ENCODE results near the gene B4GALT6.

B4GALT6 gene

GRCh38 chr18:31686986-31687928 is 2.9 kb upstream of the B4GALT6 start:
- no peak for DNase-seq (ENCODE audit: low spot score)

DNA sequence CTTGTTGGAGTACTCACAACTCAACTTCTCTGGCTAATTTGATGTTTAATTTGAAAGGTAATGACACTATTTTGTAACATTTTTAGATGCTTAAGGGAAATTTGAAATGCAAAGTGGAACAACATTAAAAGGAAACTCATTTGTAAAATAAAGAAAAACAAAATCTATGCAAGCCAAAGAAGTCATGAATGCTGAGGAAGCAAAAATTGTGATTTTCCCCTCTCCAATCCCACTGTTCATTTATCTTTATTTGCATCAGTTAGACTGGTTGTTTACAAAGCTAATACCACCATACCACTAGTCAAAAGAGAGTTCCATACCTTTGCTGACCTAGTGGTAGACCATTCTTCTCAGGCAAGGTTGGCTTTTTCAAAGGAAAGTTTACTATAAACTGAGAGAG is 2.2 kb upstream of the B4GALT6 start:
- no peak for DNase-seq (ENCODE audit: low spot score)

GRCh38 chr18:31685097-31686082 is 1.0 kb upstream of the B4GALT6 start:
- peak; percentile 93 for DNase-seq (ENCODE audit: low spot score)

GRCh38 chr18:31683968-31684278 is 458 bp downstream of the B4GALT6 start:
- no peak for DNase-seq (ENCODE audit: low spot score)

- DNase-seq (ENCODE audit: low spot score), result no peak
These were observed 1.3 kb downstream of the B4GALT6 start for GRCh38 chr18:31683106-31683505.

DNA sequence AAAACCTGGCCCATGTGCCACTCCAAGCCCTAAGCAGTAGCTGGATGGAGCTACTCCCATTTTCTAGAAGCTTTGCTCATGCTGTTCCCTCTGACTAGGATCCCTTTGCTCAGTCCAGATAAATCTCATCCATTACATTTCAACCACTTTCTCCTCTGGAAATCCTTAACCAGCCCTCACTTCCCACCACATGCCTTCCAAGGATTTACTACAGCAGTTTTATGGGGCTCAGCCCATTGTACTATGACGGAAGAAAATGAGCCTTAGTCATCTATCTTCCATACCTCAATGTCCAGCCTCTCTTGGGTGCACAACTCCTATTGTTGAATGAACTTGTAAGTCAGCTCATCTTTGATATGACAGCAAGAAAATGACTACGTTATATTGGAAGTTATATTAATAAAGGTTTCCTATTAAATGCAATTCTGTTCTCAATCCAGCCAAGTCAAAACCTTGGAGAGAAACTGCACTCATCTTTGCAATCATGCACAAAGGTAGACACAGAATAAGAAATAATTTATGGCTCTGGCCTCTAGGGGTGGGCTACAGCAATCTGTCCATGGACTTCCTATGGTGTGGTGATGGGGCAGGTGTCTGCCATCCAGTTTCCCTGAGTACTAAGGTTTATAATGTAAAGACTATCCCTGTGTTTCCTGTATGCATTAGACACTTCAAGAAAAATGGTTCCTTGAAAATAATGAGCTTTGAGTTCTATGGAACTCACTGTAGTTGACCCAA is 3.4 kb downstream of the B4GALT6 start:
- peak; percentile 33 for DNase-seq (ENCODE audit: low spot score)

- DNase-seq (ENCODE audit: low spot score), result no peak
These were observed 4.0 kb downstream of the B4GALT6 start for GRCh38 chr18:31680433-31680811.

GRCh38 chr18:31679791-31680432 is 4.5 kb downstream of the B4GALT6 start:
- no peak for DNase-seq (ENCODE audit: low spot score)

GRCh38 chr18:31679133-31679742 is 5.1 kb downstream of the B4GALT6 start:
- no peak for DNase-seq (ENCODE audit: low spot score)

GRCh38 chr18:31678425-31678824 is 6.0 kb downstream of the B4GALT6 start:
- no peak for DNase-seq (ENCODE audit: low spot score)

DNA sequence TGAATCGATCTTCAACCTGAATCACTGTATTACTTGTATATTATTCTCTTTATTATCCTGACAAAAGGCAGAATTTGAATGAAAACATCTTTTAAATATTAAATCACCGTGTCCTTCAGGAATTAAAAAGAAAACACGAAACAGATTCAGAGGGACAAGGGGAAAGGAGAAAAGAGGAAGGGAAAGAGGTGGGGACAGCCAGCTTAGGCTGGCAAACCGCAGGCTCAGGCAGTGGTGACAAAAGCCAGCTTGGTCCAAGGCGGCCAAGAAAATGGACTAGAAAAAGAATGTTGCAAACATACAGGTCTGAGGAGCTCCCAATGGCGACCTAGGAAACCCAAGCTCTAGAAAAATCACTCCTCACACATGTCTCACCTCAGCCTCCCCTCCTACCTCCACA is 6.8 kb downstream of the B4GALT6 start:
- no peak for DNase-seq (ENCODE audit: low spot score)

DNA sequence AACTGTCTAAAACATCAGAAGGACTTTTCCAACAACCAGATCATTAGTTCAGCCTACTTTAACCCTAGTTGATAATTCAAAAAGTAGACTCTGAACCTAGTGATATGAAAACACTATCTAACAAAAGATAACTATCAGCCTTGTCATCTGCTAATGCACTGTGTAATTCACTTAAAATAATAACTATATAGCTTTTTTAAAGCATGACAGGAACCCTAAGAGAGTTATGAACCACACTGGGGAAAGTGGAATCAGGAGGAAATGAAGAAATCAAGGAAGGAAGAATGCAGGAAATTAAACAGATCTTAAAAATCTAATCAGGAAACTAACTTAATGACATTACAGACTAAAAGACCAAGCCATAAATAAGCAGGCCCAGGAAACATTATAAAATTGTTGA is 9.0 kb downstream of the B4GALT6 start:
- no peak for DNase-seq (ENCODE audit: low spot score)

DNA sequence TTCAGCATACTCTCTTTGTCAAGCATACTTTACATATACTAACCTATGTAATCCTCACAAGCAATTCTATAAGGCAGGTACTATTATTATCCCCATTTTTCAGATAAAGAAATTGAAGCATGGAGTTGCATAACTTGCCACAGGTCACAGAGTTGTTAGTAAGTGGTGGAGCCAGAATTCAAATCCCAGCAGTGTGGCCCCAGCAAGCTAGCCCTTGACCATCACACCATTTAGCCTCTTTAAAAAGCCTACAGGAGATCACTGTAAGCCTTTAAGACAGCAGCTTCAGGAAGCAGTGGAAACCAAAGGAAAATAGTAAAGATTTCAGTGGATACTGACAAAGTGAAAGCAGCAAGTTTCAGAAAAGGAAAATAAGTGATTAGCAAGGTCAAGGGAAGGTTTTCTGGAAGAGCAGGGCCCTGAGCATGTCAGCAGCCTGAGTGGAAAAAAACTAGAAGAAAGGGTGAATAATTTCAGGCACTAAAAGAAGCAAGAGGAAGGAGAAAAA is 11.7 kb downstream of the B4GALT6 start:
- no peak for DNase-seq (ENCODE audit: low spot score)

- DNase-seq (ENCODE audit: low spot score), result no peak
These were observed 12.4 kb downstream of the B4GALT6 start for GRCh38 chr18:31671951-31672350.

- no peak for DNase-seq (ENCODE audit: low spot score)
These were observed 14.8 kb downstream of the B4GALT6 start for GRCh38 chr18:31669541-31669940.

GRCh38 chr18:31667185-31667584 is 17.2 kb downstream of the B4GALT6 start:
- DNase-seq (ENCODE audit: low spot score), result no peak

- DNase-seq (ENCODE audit: low spot score), result no peak
These were observed 18.3 kb downstream of the B4GALT6 start for GRCh38 chr18:31666055-31666454.

DNA sequence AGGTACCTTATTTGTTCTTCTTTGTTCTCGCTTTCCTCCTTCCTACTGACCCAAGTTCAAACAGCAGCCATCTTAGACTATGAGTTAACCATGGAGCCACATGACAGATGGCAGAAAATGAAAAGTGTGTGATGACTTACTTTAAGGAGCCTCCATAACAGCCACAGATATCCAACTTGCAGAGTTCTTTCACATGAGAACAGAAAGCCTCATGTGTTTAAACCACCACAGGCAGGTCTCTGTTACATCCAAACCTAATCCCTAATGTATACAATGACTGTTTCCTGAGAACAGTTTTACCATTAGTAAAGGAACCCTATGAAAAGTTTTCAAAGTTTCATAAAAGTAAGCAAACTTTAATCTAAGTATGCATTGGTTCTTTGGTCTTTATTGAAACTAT is 20.3 kb downstream of the B4GALT6 start:
- no peak for DNase-seq (ENCODE audit: low spot score)

GRCh38 chr18:31661965-31662364 is 22.4 kb downstream of the B4GALT6 start:
- no peak for DNase-seq (ENCODE audit: low spot score)

- DNase-seq (ENCODE audit: low spot score), result no peak
These were observed 23.6 kb downstream of the B4GALT6 start for GRCh38 chr18:31660763-31661162.

DNA sequence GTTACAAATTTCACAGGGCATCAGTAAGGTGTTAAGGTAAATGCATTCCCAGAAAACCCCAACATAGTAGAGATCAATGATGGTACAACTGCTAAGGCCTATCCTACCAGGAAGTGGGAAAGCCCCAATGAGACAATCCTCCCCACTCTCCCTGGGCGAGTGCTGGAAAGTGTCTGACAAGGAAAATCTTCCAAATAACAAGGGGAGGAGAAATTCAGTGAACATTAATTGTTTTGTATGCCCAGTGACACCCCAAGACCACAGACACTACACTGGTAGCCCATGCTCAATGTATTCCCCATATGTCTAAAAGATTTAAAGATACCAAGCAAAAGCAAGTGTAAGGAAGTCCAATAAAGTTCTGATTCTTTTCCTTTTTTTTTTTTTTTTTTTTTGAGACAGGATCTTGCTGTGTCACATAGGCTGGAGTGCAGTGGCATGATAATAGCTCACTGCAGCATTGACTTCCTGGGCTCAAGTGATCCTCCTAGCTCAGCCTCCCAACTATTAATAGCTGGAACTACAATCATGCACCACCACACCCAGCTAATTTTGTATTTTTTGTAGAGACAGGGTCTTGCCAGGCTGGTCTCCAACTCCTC is 24.7 kb downstream of the B4GALT6 start:
- DNase-seq (ENCODE audit: low spot score), result no peak
